PFSK-1 (cell line): ENCODE results near the gene MARCHF2.

Experiments
- FOXP2 ChIP-seq: optimal IDR thresholded peaks from 2 replicates; pipeline ENCODE3; 2011; ENCODE audit warnings: borderline replicate concordance, control low read depth, inconsistent platforms; ENCODE audit not compliant: insufficient read depth; ENCODE audit errors: extremely low read length, extremely low read depth
- POLR2AphosphoS5 ChIP-seq: IDR thresholded peaks from 2 replicates; pipeline ENCODE4 v1.6.1; 2012; ENCODE audit warnings: low read depth, mild to moderate bottlenecking, control low read depth, low read length, moderate library complexity
- REST ChIP-seq, 2 experiments: IDR thresholded peaks; 2 replicates each; pipeline versions ENCODE4 v1.6.1 to v1.8.0; 2011 to 2012; ENCODE audit warnings: low read depth in 2 of 2, low read length in 2 of 2, control low read depth in 1 of 2, inconsistent platforms in 1 of 2, mild to moderate bottlenecking in 1 of 2, moderate library complexity in 1 of 2; ENCODE audit not compliant: insufficient read depth in 1 of 2

DNA sequence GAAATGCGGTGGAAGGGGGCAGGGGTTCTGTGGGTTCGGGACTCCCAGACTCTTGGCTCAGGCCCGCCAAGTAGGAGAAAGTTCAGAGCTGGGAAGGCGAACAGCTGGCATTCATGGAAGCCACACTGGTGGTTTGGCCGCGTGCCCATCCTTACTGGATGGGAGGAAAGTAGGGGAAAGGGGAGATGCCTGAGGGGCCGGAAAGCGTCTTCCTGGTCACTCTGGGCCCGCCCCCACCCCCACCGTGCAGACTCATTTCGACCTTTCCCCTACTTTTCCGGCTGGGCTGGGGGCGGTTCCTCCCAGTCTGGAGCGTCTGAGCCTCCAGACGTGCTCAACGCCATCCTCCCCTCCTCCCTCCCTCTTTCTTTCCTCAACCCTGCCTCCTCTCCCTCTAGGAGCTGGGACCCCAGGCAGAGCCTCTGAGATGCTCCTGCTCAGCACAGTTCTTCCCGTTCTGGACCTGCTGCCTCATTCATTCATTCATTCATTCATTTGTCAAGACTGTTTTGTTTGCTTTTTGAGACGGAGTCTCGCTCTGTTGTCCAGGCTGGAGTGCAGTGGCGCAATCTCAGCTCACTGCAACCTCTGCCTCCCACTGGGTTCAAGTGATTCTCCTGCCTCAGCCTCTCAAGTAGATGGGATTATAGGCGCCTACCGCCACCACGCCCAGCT lies 45.6 kb upstream of the MARCHF2 start:
- TF ChIP-seq FOXP2, result peak; percentile 53
- TF ChIP-seq POLR2AphosphoS5, result 0 out of 2 replicates have a peak, but pooled peaks have one; percentile 32
- TF ChIP-seq REST (IDR thresholded peaks at IDR 0.05; ENCODE audit: insufficient read depth in 1 of 2, low read depth in 2 of 2, low read length in 2 of 2), result peak in 1 of 2 experiments; percentile 54; a peak in 1 of 4 replicates
